Skeletal muscle tissue (tissue), 4 donors: ENCODE results near the gene RPS27A. TPM values are rescaled to one million over a fixed set of nuclear protein-coding genes. Genes with fewer than 3 reads are reported as not detected.
"Not testable (repeated sequence)": the region's sequence is repeated elsewhere in the genome, so short reads cannot be mapped to it uniquely, and the experiment has no call there.

ENCODE experiments used
- H3K27ac ChIP-seq: one replicate; pipeline ENCODE4 v1.7.0; 2013; ENCODE audit warnings: mild to moderate bottlenecking, low read depth, low read length, inconsistent platforms
- H3K27me3 ChIP-seq, 3 donors: one replicate each; pipeline ENCODE4 v1.7.0; 2013; ENCODE audit warnings: low read length in 3 of 3; ENCODE audit not compliant: control insufficient read depth in 3 of 3, insufficient read depth in 3 of 3
- H3K36me3 ChIP-seq, 3 donors: one replicate each; pipeline ENCODE4 v1.7.0; 2013; ENCODE audit warnings: low read length in 3 of 3; ENCODE audit not compliant: control insufficient read depth in 3 of 3, insufficient read depth in 3 of 3
- H3K4me1 ChIP-seq, 3 donors: one replicate each; pipeline ENCODE4 v1.7.0; 2013; ENCODE audit warnings: low read length in 3 of 3, mild to moderate bottlenecking in 3 of 3; ENCODE audit not compliant: control insufficient read depth in 3 of 3, insufficient read depth in 3 of 3
- H3K4me3 ChIP-seq, 3 donors: one replicate each; pipeline ENCODE4 v1.7.0; 2013; ENCODE audit warnings: low read length in 3 of 3
- H3K9ac ChIP-seq, 3 donors: one replicate each; pipeline ENCODE4 v1.7.0; 2013; ENCODE audit warnings: low read length in 3 of 3, mild to moderate bottlenecking in 3 of 3, moderate library complexity in 2 of 3, low read depth in 1 of 3
- H3K9me3 ChIP-seq, 3 donors: one replicate each; pipeline ENCODE4 v1.7.0; 2013; ENCODE audit warnings: low read length in 3 of 3; ENCODE audit not compliant: control insufficient read depth in 3 of 3
- total RNA-seq: library from RNA; depleted of rRNA; stranded (reverse); fragments of >200 nt; gene quantifications from one replicate; pipeline ENCODE4 v1.2.3, GENCODE V29; 2014
- donor health status: Osteomylitis.

Gene RPS27A
- total RNA-seq, 1 donor from 2014 or later: 1,291 TPM

GRCh38 chr2:55235724-55236538 lies 3.4 kb downstream of the RPS27A start:
- peaks cover 30 to 44% (median 42%) of the 10 kb centered on the region in 3 donors for H3K36me3 ChIP-seq
- no peaks in the 10 kb centered on the region for H3K27me3 ChIP-seq
- H3K4me1 ChIP-seq: peaks cover 11 to 26% (median 16%) of the 10 kb centered on the region in 3 donors
- no peak overlapping the region for H3K4me3 ChIP-seq
- no peak overlapping the region for H3K27ac ChIP-seq
- no peak overlapping the region for H3K9ac ChIP-seq
- H3K9me3 ChIP-seq: no peaks in the 10 kb centered on the region

GRCh38 chr2:55236992-55237543 lies 4.6 kb downstream of the RPS27A start:
- H3K36me3 ChIP-seq: peaks cover 30 to 47% (median 44%) of the 10 kb centered on the region in 3 donors
- no peak overlapping the region for H3K4me3 ChIP-seq
- H3K27ac ChIP-seq: no peak overlapping the region
- no peak overlapping the region for H3K9ac ChIP-seq
- H3K4me1 ChIP-seq: peaks cover 11 to 18% (median 16%) of the 10 kb centered on the region in 3 donors
- no peaks in the 10 kb centered on the region for H3K9me3 ChIP-seq
- no peaks in the 10 kb centered on the region for H3K27me3 ChIP-seq

- Histone ChIP-seq H3K27ac (no peak overlapping the region), H3K9ac (no peak overlapping the region), H3K27me3 (no peaks in the 10 kb centered on the region), H3K4me1 (no peaks in the 10 kb centered on the region), H3K4me3 (no peak overlapping the region), H3K36me3 (peaks cover 28 to 56% (median 40%) of the 10 kb centered on the region in 3 donors), H3K9me3 (no peaks in the 10 kb centered on the region)
These were observed 7.3 kb downstream of the RPS27A start for GRCh38 chr2:55239656-55240222.

GRCh38 chr2:55241582-55241981 lies 9.1 kb downstream of the RPS27A start:
- H3K27me3 ChIP-seq, H3K9ac ChIP-seq, H3K4me3 ChIP-seq, H3K4me1 ChIP-seq, H3K27ac ChIP-seq, H3K9me3 ChIP-seq: not testable (repeated sequence)
- H3K36me3 ChIP-seq: peaks cover 20 to 52% (median 35%) of the 10 kb centered on the region in 3 donors

- H3K9me3 ChIP-seq: no peaks in the 10 kb centered on the region
- no peaks in the 10 kb centered on the region for H3K27me3 ChIP-seq
- no peaks in the 10 kb centered on the region for H3K4me1 ChIP-seq
- no peak overlapping the region for H3K9ac ChIP-seq
- H3K27ac ChIP-seq: no peak overlapping the region
- H3K4me3 ChIP-seq: no peak overlapping the region
- H3K36me3 ChIP-seq: peaks cover 20 to 52% (median 37%) of the 10 kb centered on the region in 3 donors
These were observed 10.1 kb downstream of the RPS27A start for GRCh38 chr2:55242617-55243016.

GRCh38 chr2:55245411-55245810 lies 12.9 kb downstream of the RPS27A start:
- H3K9me3 ChIP-seq: no peaks in the 10 kb centered on the region
- H3K4me1 ChIP-seq: no peaks in the 10 kb centered on the region
- H3K27ac ChIP-seq: no peak overlapping the region
- no peak overlapping the region for H3K9ac ChIP-seq
- H3K4me3 ChIP-seq: no peak overlapping the region
- peaks cover 28 to 64% (median 48%) of the 10 kb centered on the region in 3 donors for H3K36me3 ChIP-seq
- no peaks in the 10 kb centered on the region for H3K27me3 ChIP-seq

GRCh38 chr2:55247025-55247424 lies 14.5 kb downstream of the RPS27A start:
- Histone ChIP-seq H3K36me3 (peaks cover 34 to 64% (median 54%) of the 10 kb centered on the region in 3 donors), H3K27me3 (no peaks in the 10 kb centered on the region), H3K4me1 (no peaks in the 10 kb centered on the region), H3K9me3 (no peaks in the 10 kb centered on the region), H3K9ac (no peak overlapping the region), H3K27ac (no peak overlapping the region), H3K4me3 (no peak overlapping the region)

GRCh38 chr2:55252832-55253231 lies 20.3 kb downstream of the RPS27A start:
- Histone ChIP-seq H3K9ac (no peak overlapping the region), H3K27me3 (no peaks in the 10 kb centered on the region), H3K9me3 (no peaks in the 10 kb centered on the region), H3K4me1 (no peaks in the 10 kb centered on the region), H3K27ac (no peak overlapping the region), H3K4me3 (no peak overlapping the region), H3K36me3 (peaks cover 25 to 53% (median 44%) of the 10 kb centered on the region in 3 donors)

- not testable (repeated sequence) for H3K9ac ChIP-seq, H3K27ac ChIP-seq, H3K27me3 ChIP-seq, H3K4me3 ChIP-seq, H3K4me1 ChIP-seq, H3K9me3 ChIP-seq
- H3K36me3 ChIP-seq: peaks cover 19 to 39% (median 32%) of the 10 kb centered on the region in 3 donors
These were observed 27.1 kb downstream of the RPS27A start for GRCh38 chr2:55259586-55259985.
